GM23338 (cell line): ENCODE data around the gene CDK5RAP1. TPM values are rescaled to one million over a fixed set of nuclear protein-coding genes. Genes with fewer than 3 reads are reported as not detected.

Experiments used
- ATAC-seq: fragments of 200-7000 bp; cut with Tn5 transposase; 3 replicates; pipeline ENCODE4 v1.9.1; 2020
- DNase-seq: peaks from one replicate; pipeline ENCODE4 v3.0.0-alpha.2; 2015; ENCODE audit warnings: low spot score
- H2AFZ ChIP-seq: fragments of 200-600 bp; sonication (generic); 2 replicates; pipeline ENCODE4 v1.8.0; 2016; ENCODE audit warnings: antibody characterized with exemption, mild to moderate bottlenecking, moderate library complexity
- H3F3A ChIP-seq: fragments of 200-600 bp; sonication (generic); replicated peaks from 2 replicates; pipeline ENCODE4 v1.8.0; 2017; ENCODE audit warnings: antibody characterized with exemption, mixed run types, low read depth
- H3K27ac ChIP-seq: fragments of 200-600 bp; sonication (generic); 2 replicates; pipeline ENCODE4 v1.6.1; 2016; ENCODE audit warnings: low read depth
- H3K27me3 ChIP-seq: fragments of 200-600 bp; sonication (generic); 2 replicates; pipeline ENCODE4 v1.8.0; 2016; ENCODE audit warnings: mild to moderate bottlenecking, mixed run types, moderate library complexity; ENCODE audit not compliant: insufficient read depth
- H3K36me3 ChIP-seq: fragments of 200-600 bp; sonication (generic); 2 replicates; pipeline ENCODE4 v1.8.0; 2016; ENCODE audit warnings: mild to moderate bottlenecking; ENCODE audit not compliant: insufficient read depth
- H3K4me1 ChIP-seq: fragments of 200-600 bp; sonication (generic); 2 replicates; pipeline ENCODE4 v1.8.0; 2016; ENCODE audit warnings: mild to moderate bottlenecking, moderate library complexity; ENCODE audit not compliant: insufficient read depth
- H3K4me2 ChIP-seq: fragments of 200-600 bp; sonication (generic); 2 replicates; pipeline ENCODE4 v1.7.1; 2017; ENCODE audit warnings: mixed run types
- H3K4me3 ChIP-seq: fragments of 200-600 bp; sonication (generic); 2 replicates; pipeline ENCODE4 v1.6.1; 2016; ENCODE audit warnings: mixed run types
- H3K79me2 ChIP-seq: fragments of 200-600 bp; sonication (generic); replicated peaks from 2 replicates; pipeline ENCODE4 v1.8.0; 2017; ENCODE audit warnings: mild to moderate bottlenecking; ENCODE audit not compliant: insufficient read depth
- H3K9me2 ChIP-seq: fragments of 200-600 bp; sonication (generic); 2 replicates; pipeline ENCODE4 v1.8.0; 2017; ENCODE audit not compliant: insufficient read depth
- H4K20me1 ChIP-seq: fragments of 200-600 bp; sonication (generic); replicated peaks from 2 replicates; pipeline ENCODE4 v1.8.0; 2017; ENCODE audit warnings: mild to moderate bottlenecking; ENCODE audit not compliant: insufficient read depth
- H3K27ac Mint-ChIP-seq: 2 replicates; pipeline ENCODE4 v1.8.0; 2020; ENCODE audit warnings: inconsistent platforms, mild to moderate bottlenecking, moderate library complexity, mixed read lengths
- H3K27me3 Mint-ChIP-seq: 3 replicates; pipeline ENCODE4 v1.8.0; 2022; ENCODE audit warnings: low read depth, mild to moderate bottlenecking, moderate library complexity, mixed read lengths, inconsistent platforms; ENCODE audit not compliant: insufficient read depth, poor library complexity
- H3K36me3 Mint-ChIP-seq: 3 replicates; pipeline ENCODE4 v1.8.0; 2021; ENCODE audit warnings: low read depth, mild to moderate bottlenecking, inconsistent platforms, moderate library complexity, mixed read lengths
- H3K4me1 Mint-ChIP-seq: 3 replicates; pipeline ENCODE4 v1.8.0; 2020; ENCODE audit warnings: mild to moderate bottlenecking, inconsistent platforms, mixed read lengths
- H3K4me3 Mint-ChIP-seq: 3 replicates; pipeline ENCODE4 v1.8.0; 2021; ENCODE audit warnings: moderate library complexity, mild to moderate bottlenecking, inconsistent platforms, mixed read lengths
- H3K9me3 Mint-ChIP-seq: 3 replicates; pipeline ENCODE4 v1.8.0; 2020; ENCODE audit warnings: moderate library complexity, mild to moderate bottlenecking, inconsistent platforms, mixed read lengths
- EZH2 ChIP-seq: fragments of 200-600 bp; sonication (generic); IDR thresholded peaks from one replicate; pipeline ENCODE4 v1.8.0; 2017; ENCODE audit warnings: antibody characterized with exemption, mild to moderate bottlenecking, low read depth; ENCODE audit not compliant: unreplicated experiment
- EZH2phosphoT487 ChIP-seq: fragments of 200-600 bp; sonication (generic); IDR thresholded peaks from one replicate; pipeline ENCODE4 v1.8.1; 2018; ENCODE audit warnings: antibody characterized with exemption; ENCODE audit not compliant: unreplicated experiment
- JUNB ChIP-seq: IDR thresholded peaks from one replicate; pipeline ENCODE4 v1.6.1; 2016; ENCODE audit warnings: antibody characterized with exemption; ENCODE audit not compliant: unreplicated experiment
- POLR2AphosphoS5 ChIP-seq: IDR thresholded peaks from 2 replicates; pipeline ENCODE4 v1.6.1; 2016; ENCODE audit warnings: antibody characterized with exemption, low read depth
- STAT1 ChIP-seq: IDR thresholded peaks from one replicate; pipeline ENCODE4 v1.6.1; 2016; ENCODE audit warnings: antibody characterized with exemption; ENCODE audit not compliant: unreplicated experiment
- ZNF114 ChIP-seq: fragments of 250-450 bp; sonication (Bioruptor Pico); IDR thresholded peaks from 2 replicates; pipeline ENCODE4 v1.5.0; 2020; ENCODE audit warnings: mild to moderate bottlenecking, moderate library complexity
- polyA plus RNA-seq: library from polyadenylated mRNA; unstranded; fragments of >200 nt; fragmentation: Nextera tagmentation; extraction: Ambion mirVana; gene quantifications from 2 replicates; pipeline ENCODE4 v1.2.1, GENCODE V29; 2016
- total RNA-seq: library from RNA; depleted of rRNA; stranded (reverse); fragments of >200 nt; shearing (Covaris generic); gene quantifications from 2 replicates; pipeline ENCODE4 v1.2.3, GENCODE V29; 2014
- TF ChIP-seq, protein P1 (sequence below): IDR thresholded peaks from 2 replicates; pipeline ENCODE4 v1.6.1; 2016; ENCODE audit warnings: antibody characterized with exemption
- TF ChIP-seq, protein P2 (sequence below): IDR thresholded peaks from one replicate; pipeline ENCODE4 v1.6.1; 2018; ENCODE audit warnings: antibody characterized with exemption; ENCODE audit not compliant: unreplicated experiment

Gene CDK5RAP1
- total and polyA plus RNA-seq, 2 experiments from 2014 or later: 33.8 to 38.1 TPM

DNA sequence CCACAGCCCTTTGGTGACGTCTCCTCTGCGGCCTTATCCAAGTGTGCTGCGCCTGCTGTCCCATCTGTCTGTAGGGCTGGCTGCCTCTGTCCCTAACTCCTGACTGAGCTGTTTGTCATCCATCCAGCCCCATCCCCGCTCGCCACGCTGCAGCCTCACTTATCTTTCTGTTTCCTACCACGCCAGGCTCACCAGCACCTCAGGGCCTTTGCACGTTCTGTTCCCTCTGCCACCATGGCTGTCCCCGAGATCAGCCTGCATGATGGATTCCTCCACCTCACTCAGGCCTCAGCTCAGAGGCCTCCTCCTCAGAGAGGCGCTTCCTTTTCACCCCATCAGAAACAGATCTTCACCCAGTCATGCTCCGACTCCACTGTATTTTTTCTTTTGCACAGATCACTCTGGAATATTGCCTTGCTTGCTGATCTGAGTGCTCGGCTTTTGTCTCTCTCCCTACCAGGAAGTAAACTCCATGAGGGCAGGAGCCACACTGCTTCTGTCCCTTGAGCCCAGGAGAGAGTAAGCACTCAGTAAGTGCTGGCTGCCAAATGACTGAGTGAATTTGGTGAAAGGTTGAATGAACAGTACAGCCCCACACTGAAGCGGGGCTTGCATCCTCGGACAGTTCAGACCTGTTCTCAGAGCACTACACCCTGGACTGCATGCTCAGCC is 83.8 kb downstream of the CDK5RAP1 start:
- H3K4me1 Mint-ChIP-seq: no peaks in the 10 kb centered on the region
- no peaks in the 10 kb centered on the region for H3K4me1 ChIP-seq
- H3K27me3 ChIP-seq: no peaks in the 10 kb centered on the region
- H3K79me2 ChIP-seq: no peaks in the 10 kb centered on the region
- H3K27me3 Mint-ChIP-seq: peaks cover 10% of the 10 kb centered on the region
- no peaks in the 10 kb centered on the region for H3K36me3 Mint-ChIP-seq
- no peak overlapping the region for H3K27ac ChIP-seq
- H3K9me2 ChIP-seq: no peaks in the 10 kb centered on the region
- no peaks in the 10 kb centered on the region; the same call in 2 of the 3 replicates for H3K9me3 Mint-ChIP-seq
- H3F3A ChIP-seq: no peaks in the 10 kb centered on the region
- H2AFZ ChIP-seq: no peak overlapping the region
- ATAC-seq: no peak
- H3K36me3 ChIP-seq: no peaks in the 10 kb centered on the region
- no peaks in the 10 kb centered on the region for H4K20me1 ChIP-seq
- H3K4me3 ChIP-seq: no peak overlapping the region
- H3K4me2 ChIP-seq: no peak overlapping the region
- no peak overlapping the region for H3K4me3 Mint-ChIP-seq
- DNase-seq: no peak
- H3K27ac Mint-ChIP-seq: no peak overlapping the region
- TF ChIP-seq, protein P1, sequence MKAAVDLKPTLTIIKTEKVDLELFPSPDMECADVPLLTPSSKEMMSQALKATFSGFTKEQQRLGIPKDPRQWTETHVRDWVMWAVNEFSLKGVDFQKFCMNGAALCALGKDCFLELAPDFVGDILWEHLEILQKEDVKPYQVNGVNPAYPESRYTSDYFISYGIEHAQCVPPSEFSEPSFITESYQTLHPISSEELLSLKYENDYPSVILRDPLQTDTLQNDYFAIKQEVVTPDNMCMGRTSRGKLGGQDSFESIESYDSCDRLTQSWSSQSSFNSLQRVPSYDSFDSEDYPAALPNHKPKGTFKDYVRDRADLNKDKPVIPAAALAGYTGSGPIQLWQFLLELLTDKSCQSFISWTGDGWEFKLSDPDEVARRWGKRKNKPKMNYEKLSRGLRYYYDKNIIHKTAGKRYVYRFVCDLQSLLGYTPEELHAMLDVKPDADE: no peak
- TF ChIP-seq STAT1 (no peak), ZNF114 (CRISPR knock-in tag) (no peak), EZH2phosphoT487 (no peak), JUNB (no peak), EZH2 (no peak), POLR2AphosphoS5 (no peak)
- TF ChIP-seq, protein P2, sequence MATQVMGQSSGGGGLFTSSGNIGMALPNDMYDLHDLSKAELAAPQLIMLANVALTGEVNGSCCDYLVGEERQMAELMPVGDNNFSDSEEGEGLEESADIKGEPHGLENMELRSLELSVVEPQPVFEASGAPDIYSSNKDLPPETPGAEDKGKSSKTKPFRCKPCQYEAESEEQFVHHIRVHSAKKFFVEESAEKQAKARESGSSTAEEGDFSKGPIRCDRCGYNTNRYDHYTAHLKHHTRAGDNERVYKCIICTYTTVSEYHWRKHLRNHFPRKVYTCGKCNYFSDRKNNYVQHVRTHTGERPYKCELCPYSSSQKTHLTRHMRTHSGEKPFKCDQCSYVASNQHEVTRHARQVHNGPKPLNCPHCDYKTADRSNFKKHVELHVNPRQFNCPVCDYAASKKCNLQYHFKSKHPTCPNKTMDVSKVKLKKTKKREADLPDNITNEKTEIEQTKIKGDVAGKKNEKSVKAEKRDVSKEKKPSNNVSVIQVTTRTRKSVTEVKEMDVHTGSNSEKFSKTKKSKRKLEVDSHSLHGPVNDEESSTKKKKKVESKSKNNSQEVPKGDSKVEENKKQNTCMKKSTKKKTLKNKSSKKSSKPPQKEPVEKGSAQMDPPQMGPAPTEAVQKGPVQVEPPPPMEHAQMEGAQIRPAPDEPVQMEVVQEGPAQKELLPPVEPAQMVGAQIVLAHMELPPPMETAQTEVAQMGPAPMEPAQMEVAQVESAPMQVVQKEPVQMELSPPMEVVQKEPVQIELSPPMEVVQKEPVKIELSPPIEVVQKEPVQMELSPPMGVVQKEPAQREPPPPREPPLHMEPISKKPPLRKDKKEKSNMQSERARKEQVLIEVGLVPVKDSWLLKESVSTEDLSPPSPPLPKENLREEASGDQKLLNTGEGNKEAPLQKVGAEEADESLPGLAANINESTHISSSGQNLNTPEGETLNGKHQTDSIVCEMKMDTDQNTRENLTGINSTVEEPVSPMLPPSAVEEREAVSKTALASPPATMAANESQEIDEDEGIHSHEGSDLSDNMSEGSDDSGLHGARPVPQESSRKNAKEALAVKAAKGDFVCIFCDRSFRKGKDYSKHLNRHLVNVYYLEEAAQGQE: no peak

DNA sequence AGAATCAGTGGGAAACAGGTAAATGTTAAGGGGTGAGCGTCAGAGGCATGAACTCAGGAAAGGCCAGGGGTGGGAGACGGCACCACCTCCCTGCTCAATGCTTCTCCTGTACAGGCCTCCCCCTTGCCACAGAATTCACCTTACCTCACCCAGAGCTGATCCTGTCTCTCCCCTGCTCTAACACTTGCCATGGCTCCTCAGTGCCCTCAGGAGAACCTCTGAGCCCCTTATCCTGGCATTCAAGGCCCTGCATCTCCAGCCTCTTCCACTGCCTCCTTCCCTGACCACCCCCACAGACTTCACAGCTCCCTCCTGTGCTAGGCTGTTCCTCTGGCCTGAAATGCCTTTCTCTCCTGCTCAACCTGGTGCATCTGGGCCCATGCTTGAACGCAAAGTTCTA is 84.4 kb downstream of the CDK5RAP1 start:
- Histone ChIP-seq H3K27ac (no peak overlapping the region), H3K4me3 (no peak overlapping the region), H2AFZ (no peak overlapping the region), H3K4me2 (no peak overlapping the region), H3F3A (no peaks in the 10 kb centered on the region), H3K36me3 (no peaks in the 10 kb centered on the region), H3K27me3 (no peaks in the 10 kb centered on the region), H4K20me1 (no peaks in the 10 kb centered on the region), H3K9me2 (no peaks in the 10 kb centered on the region), H3K79me2 (no peaks in the 10 kb centered on the region), H3K4me1 (no peaks in the 10 kb centered on the region)
- no peak for DNase-seq
- Mint-ChIP-seq H3K9me3 (no peaks in the 10 kb centered on the region), H3K4me3 (no peak overlapping the region), H3K27ac (no peak overlapping the region), H3K27me3 (peaks cover 7% of the 10 kb centered on the region), H3K36me3 (no peaks in the 10 kb centered on the region), H3K4me1 (no peaks in the 10 kb centered on the region)
- no peak for ATAC-seq
- TF ChIP-seq, protein P1: no peak
